Stomach (tissue), 9 donors: ENCODE data around the gene SLC23A3. TPM values are rescaled to one million over a fixed set of nuclear protein-coding genes. Genes with fewer than 3 reads are reported as not detected.
A peak's percentile ranks its signal among the peaks of the same experiment; 100 is the strongest.

Experiments used
- DNase-seq, 2 donors: peaks; one replicate each; pipeline versions ENCODE4 v3.0.0 to v3.0.0-alpha.2; 2013 to 2019
- H3K27ac ChIP-seq, 5 donors: fragments of 200-600 bp in 4 of 5; sonication (generic) in 4 of 5; one replicate each; pipeline ENCODE4 v1.5.1; 2013 to 2019; ENCODE audit warnings: mild to moderate bottlenecking in 1 of 5, moderate library complexity in 1 of 5
- H3K27me3 ChIP-seq, 3 donors: fragments of 200-600 bp; sonication (generic); one replicate each; pipeline ENCODE4 v1.5.1; 2017 to 2019; ENCODE audit warnings: mixed run types in 1 of 3
- H3K36me3 ChIP-seq, 4 donors: fragments of 200-600 bp; sonication (generic); 1 replicate in 3 of 4; 2 replicates in 1 of 4; pipeline ENCODE4 v1.5.1; 2016 to 2019
- H3K4me1 ChIP-seq, 4 donors: fragments of 200-600 bp; sonication (generic); one replicate each; pipeline ENCODE4 v1.5.1; 2016 to 2019
- H3K4me3 ChIP-seq, 4 donors: fragments of 200-600 bp; sonication (generic) in 3 of 4; one replicate each; pipeline ENCODE4 v1.5.1; 2016 to 2019; ENCODE audit warnings: mild to moderate bottlenecking in 1 of 4
- H3K9me3 ChIP-seq, 4 donors: fragments of 200-600 bp; sonication (generic); one replicate each; pipeline ENCODE4 v1.5.1; 2016 to 2019
- CTCF ChIP-seq, 7 experiments: fragments of 450-650 bp in 4 of 7; fragments of 200-600 bp in 3 of 7; sonication (generic) in 3 of 7; IDR thresholded peaks; one replicate each; pipeline ENCODE4 v1.5.1; 2016 to 2019; ENCODE audit warnings: antibody characterized with exemption in 7 of 7, control low read depth in 2 of 7, mild to moderate bottlenecking in 1 of 7
- EP300 ChIP-seq: sonication (generic); formaldehyde crosslinking; IDR thresholded peaks from one replicate; pipeline ENCODE4 v1.6.1; 2017; ENCODE audit warnings: antibody characterized with exemption
- POLR2A ChIP-seq, 4 donors: fragments of 450-650 bp; IDR thresholded peaks; one replicate each; pipeline ENCODE4 v1.6.1; 2016; ENCODE audit warnings: antibody characterized with exemption in 4 of 4, control low read depth in 2 of 4, mild to moderate bottlenecking in 1 of 4, moderate library complexity in 1 of 4
- POLR2AphosphoS5 ChIP-seq, 3 donors: sonication (generic); formaldehyde crosslinking; IDR thresholded peaks; one replicate each; pipeline ENCODE4 v1.6.1; 2016; ENCODE audit warnings: antibody characterized with exemption in 3 of 3
- WGBS, 5 donors: extraction: QIAGEN DNeasy Blood & Tissue Kit in 3 of 5; methylation state at CpG; one replicate each; pipeline versions ENCODE4 v1.1.5 to v1.1.7; 2013 to 2018; 5-methylcytosine and 5-hydroxymethylcytosine counted together
- intact Hi-C: fragments of 100-400 bp; cut with DNase I; formaldehyde crosslinking; loops from one replicate; pipeline ENCODE4 v1.15.1; 2023; ENCODE audit warnings: low total_unique reads
- polyA plus RNA-seq, 3 donors: library from polyadenylated mRNA; stranded (reverse); fragments of 200-250 nt; gene quantifications; one replicate each; pipeline ENCODE4 v1.2.3, GENCODE V29; 2013
- total RNA-seq, 5 donors: library from RNA; depleted of rRNA; stranded (reverse); fragments of >200 nt; gene quantifications; one replicate each; pipeline versions ENCODE4 v1.1.0 to v1.2.3, GENCODE V29; 2014 to 2016
- donor health status: healthy with polysubstance abuse.
- donor health status: Bipolar disorder and iron deficiency.
- donor health status: healthy.

The SLC23A3 gene
- total and polyA plus RNA-seq, 8 donors = 0.45 to 4.1 (median 0.92) TPM; not detected in 1

GRCh38 chr2:219172231-219173154 is 2.7 kb upstream of the SLC23A3 start:
- H3K4me1 ChIP-seq = peaks cover 12 to 48% (median 35%) of the 10 kb centered on the region in 4 donors
- no peak overlapping the region for H3K4me3 ChIP-seq
- intact Hi-C loops = loop anchor here (5.0 kb wide), 1 partner anchor 45 kb away; the partner anchor contains the start of gene ABCB6
- peak overlapping the region in 3 of 5 donors; percentile 68 to 72 (median 72) for H3K27ac ChIP-seq
- H3K9me3 ChIP-seq = no peaks in the 10 kb centered on the region
- peaks cover 32 to 39% (median 36%) of the 10 kb centered on the region in 4 donors for H3K36me3 ChIP-seq
- TF ChIP-seq CTCF (IDR thresholded peaks at IDR 0.05) (no peak), POLR2AphosphoS5 (IDR thresholded peaks at IDR 0.05) (no peak), POLR2A (IDR thresholded peaks at IDR 0.05) (no peak), EP300 (no peak)
- no peaks in the 10 kb centered on the region for H3K27me3 ChIP-seq
- WGBS, 5 donors = 81 to 91% (median 88%) methylated on average over 16 of the region's 16 CpGs
- DNase-seq = no peak

GRCh38 chr2:219171231-219171651 is 1.4 kb upstream of the SLC23A3 start:
- no peaks in the 10 kb centered on the region for H3K9me3 ChIP-seq
- peak in 1 of 2 donors; percentile 72 for DNase-seq
- intact Hi-C loops = loop anchor here (5.0 kb wide), 1 partner anchor 46 kb away; the partner anchor contains the start of gene ABCB6
- H3K27ac ChIP-seq = peak overlapping the region in 4 of 5 donors; percentile 59 to 72 (median 70)
- H3K27me3 ChIP-seq = no peaks in the 10 kb centered on the region
- H3K4me3 ChIP-seq = no peak overlapping the region
- WGBS, 5 donors = 21 to 38% (median 28%) methylated on average over 5 to 6 of the region's 6 CpGs
- peaks cover 12 to 48% (median 32%) of the 10 kb centered on the region in 4 donors for H3K4me1 ChIP-seq
- no peak for TF ChIP-seq EP300
- TF ChIP-seq CTCF (IDR thresholded peaks at IDR 0.05) = peak in 5 of 7 experiments; percentile 44 to 77 (median 72)
- peak in 2 of 3 donors; percentile 8 to 32 for TF ChIP-seq POLR2AphosphoS5 (IDR thresholded peaks at IDR 0.05)
- H3K36me3 ChIP-seq = peaks cover 32 to 39% (median 36%) of the 10 kb centered on the region in 4 donors

GRCh38 chr2:219168932-219169331 is 897 bp downstream of the SLC23A3 start:
- TF ChIP-seq CTCF (IDR thresholded peaks at IDR 0.05) (no peak), EP300 (no peak), POLR2A (IDR thresholded peaks at IDR 0.05) (no peak), POLR2AphosphoS5 (IDR thresholded peaks at IDR 0.05) (no peak)
- H3K9me3 ChIP-seq = no peaks in the 10 kb centered on the region
- no peaks in the 10 kb centered on the region for H3K27me3 ChIP-seq
- no peak overlapping the region for H3K4me3 ChIP-seq
- H3K4me1 ChIP-seq = peaks cover 6 to 26% (median 9%) of the 10 kb centered on the region in 4 donors
- peaks cover 21 to 24% (median 23%) of the 10 kb centered on the region in 4 donors for H3K36me3 ChIP-seq
- H3K27ac ChIP-seq = no peak overlapping the region
- intact Hi-C loops = no loop called here
- DNase-seq = no peak

GRCh38 chr2:219168526-219168925 is 1.3 kb downstream of the SLC23A3 start:
- TF ChIP-seq CTCF (IDR thresholded peaks at IDR 0.05) (no peak), EP300 (no peak), POLR2A (IDR thresholded peaks at IDR 0.05) (no peak), POLR2AphosphoS5 (IDR thresholded peaks at IDR 0.05) (no peak)
- intact Hi-C loops = no loop called here
- H3K27me3 ChIP-seq = no peaks in the 10 kb centered on the region
- H3K4me3 ChIP-seq = no peak overlapping the region
- 30 to 43% (median 39%) methylated on average over 6 of the region's 6 CpGs for WGBS, 5 donors
- no peak overlapping the region for H3K27ac ChIP-seq
- no peaks in the 10 kb centered on the region for H3K9me3 ChIP-seq
- H3K36me3 ChIP-seq = peaks cover 17 to 20% (median 19%) of the 10 kb centered on the region in 4 donors
- H3K4me1 ChIP-seq = peaks cover 5 to 22% (median 7%) of the 10 kb centered on the region in 4 donors
- DNase-seq = no peak
